Fibroblast of lung (primary cell): Measurements from ENCODE around the gene GLB1L3. TPM values are rescaled to one million over a fixed set of nuclear protein-coding genes. Genes with fewer than 3 reads are reported as not detected.

Experiments
- DNase-seq, 2 donors: peaks; one replicate each; pipeline versions ENCODE4 v3.0.0 to v3.0.0-alpha.2; 2010; ENCODE audit warnings: low read depth in 2 of 2
- H2AFZ ChIP-seq: 2 replicates; pipeline ENCODE4 v1.5.1; 2012; ENCODE audit warnings: low read length, control low read depth, inconsistent platforms
- H3K27ac ChIP-seq: 2 replicates; pipeline ENCODE4 v1.5.1; 2011; ENCODE audit warnings: low read length, control low read depth; ENCODE audit not compliant: insufficient read depth
- H3K27me3 ChIP-seq: 2 replicates; pipeline ENCODE4 v1.5.1; 2011; ENCODE audit warnings: mild to moderate bottlenecking, low read length; ENCODE audit not compliant: control insufficient read depth, insufficient read depth
- H3K36me3 ChIP-seq: 2 replicates; pipeline ENCODE4 v1.5.1; 2011; ENCODE audit warnings: low read length; ENCODE audit not compliant: control insufficient read depth, insufficient read depth
- H3K4me1 ChIP-seq: 2 replicates; pipeline ENCODE4 v1.5.1; 2011; ENCODE audit warnings: low read length; ENCODE audit not compliant: control insufficient read depth, insufficient read depth; ENCODE audit errors: extremely low read depth
- H3K4me2 ChIP-seq: 2 replicates; pipeline ENCODE4 v1.5.1; 2011; ENCODE audit warnings: low read length, control low read depth; ENCODE audit not compliant: insufficient read depth; ENCODE audit errors: extremely low read depth
- H3K4me3 ChIP-seq, 4 experiments: fragments of 200-600 bp in 1 of 4; sonication (generic) in 1 of 4; replicated peaks in 1 of 4; 2 replicates each; pipeline ENCODE4 v1.5.1; 2011 to 2016; ENCODE audit warnings: low read length in 4 of 4, low read depth in 3 of 4, mild to moderate bottlenecking in 3 of 4, control low read depth in 2 of 4, inconsistent platforms in 1 of 4, mixed read lengths in 1 of 4; ENCODE audit not compliant: insufficient read depth in 1 of 4; ENCODE audit errors: control extremely low read depth in 1 of 4
- H3K79me2 ChIP-seq: 2 replicates; pipeline ENCODE4 v1.5.1; 2012; ENCODE audit warnings: mild to moderate bottlenecking, low read length, inconsistent platforms; ENCODE audit not compliant: control insufficient read depth, insufficient read depth
- H3K9ac ChIP-seq: 2 replicates; pipeline ENCODE4 v1.5.1; 2011; ENCODE audit warnings: mild to moderate bottlenecking, low read length, control low read depth; ENCODE audit not compliant: insufficient read depth
- H3K9me3 ChIP-seq: 2 replicates; pipeline ENCODE4 v1.5.1; 2012; ENCODE audit warnings: low read depth, low read length; ENCODE audit not compliant: control insufficient read depth, insufficient read depth
- H4K20me1 ChIP-seq: 2 replicates; pipeline ENCODE4 v1.5.1; 2011; ENCODE audit warnings: low read length; ENCODE audit not compliant: control insufficient read depth, insufficient read depth; ENCODE audit errors: extremely low read depth
- CTCF ChIP-seq, 2 donors: IDR thresholded peaks in 1 of 2; conservative IDR thresholded peaks in 1 of 2; 1 replicate in 1 of 2; 2 replicates in 1 of 2; pipeline ENCODE4 v1.5.1; 2011 to 2012; ENCODE audit warnings: low read length in 2 of 2, control low read depth in 1 of 2, inconsistent platforms in 1 of 2, low read depth in 1 of 2, mild to moderate bottlenecking in 1 of 2
- EZH2 ChIP-seq: IDR thresholded peaks from 2 replicates; pipeline ENCODE4 v1.5.1; 2012; ENCODE audit warnings: low read length, control low read depth, mild to moderate bottlenecking; ENCODE audit errors: missing control alignments
- polyA plus RNA-seq, 2 donors: library from polyadenylated mRNA; depleted of rRNA in 1 of 2; stranded (reverse) in 1 of 2; unstranded in 1 of 2; fragments of >200 nt; gene quantifications; 2 replicates each; pipeline ENCODE4 v1.2.1, GENCODE V29; 2011 to 2012; ENCODE audit warnings: missing spikeins in 1 of 2
- total RNA-seq: library from RNA; depleted of rRNA; stranded (reverse); fragments of >200 nt; gene quantifications from 2 replicates; pipeline ENCODE4 v1.2.1, GENCODE V29; 2014

GLB1L3 gene
- total and polyA plus RNA-seq, 2 donors (not counting 1 experiment from before 2014, with no cell fraction given) = not detected

GRCh38 chr11:134258577-134258976 is 17.6 kb upstream of the GLB1L3 start:
- TF ChIP-seq CTCF (conservative IDR thresholded peaks at IDR 0.05 in 1 of 2, IDR thresholded peaks at IDR 0.05 in 1 of 2; ENCODE audit: low read depth in 1 of 2, low read length in 2 of 2) (no peak), EZH2 (no peak)
- no peak for DNase-seq
- no peak overlapping the region for H3K4me3 ChIP-seq
- no peaks in the 10 kb centered on the region for H4K20me1 ChIP-seq
- H3K36me3 ChIP-seq = peaks cover 4% of the 10 kb centered on the region
- H3K4me1 ChIP-seq = no peaks in the 10 kb centered on the region
- H3K79me2 ChIP-seq = peaks cover 5% of the 10 kb centered on the region
- H2AFZ ChIP-seq = no peak overlapping the region
- H3K9ac ChIP-seq = no peak overlapping the region
- H3K4me2 ChIP-seq = no peak overlapping the region
- H3K27ac ChIP-seq = no peak overlapping the region
- no peaks in the 10 kb centered on the region for H3K27me3 ChIP-seq
- no peaks in the 10 kb centered on the region for H3K9me3 ChIP-seq

- H3K27ac ChIP-seq = no peak overlapping the region
- no peak overlapping the region for H3K4me3 ChIP-seq
- H2AFZ ChIP-seq = no peak overlapping the region
- H3K79me2 ChIP-seq = no peaks in the 10 kb centered on the region
- H4K20me1 ChIP-seq = no peaks in the 10 kb centered on the region
- no peaks in the 10 kb centered on the region for H3K4me1 ChIP-seq
- H3K36me3 ChIP-seq = peaks cover 4% of the 10 kb centered on the region
- TF ChIP-seq EZH2 (no peak), CTCF (conservative IDR thresholded peaks at IDR 0.05 in 1 of 2, IDR thresholded peaks at IDR 0.05 in 1 of 2; ENCODE audit: low read depth in 1 of 2, low read length in 2 of 2) (no peak)
- H3K27me3 ChIP-seq = no peaks in the 10 kb centered on the region
- no peak for DNase-seq
- H3K9me3 ChIP-seq = no peaks in the 10 kb centered on the region
- H3K4me2 ChIP-seq = no peak overlapping the region
- no peak overlapping the region for H3K9ac ChIP-seq
Measured at GRCh38 chr11:134260503-134260902, 15.7 kb upstream of the GLB1L3 start.

GRCh38 chr11:134260983-134261382 is 15.2 kb upstream of the GLB1L3 start:
- Histone ChIP-seq H3K27ac (no peak overlapping the region), H3K4me3 (no peak overlapping the region), H3K9me3 (no peaks in the 10 kb centered on the region), H2AFZ (no peak overlapping the region), H3K9ac (no peak overlapping the region), H3K4me1 (no peaks in the 10 kb centered on the region), H4K20me1 (no peaks in the 10 kb centered on the region), H3K4me2 (no peak overlapping the region), H3K36me3 (peaks cover 4% of the 10 kb centered on the region), H3K79me2 (no peaks in the 10 kb centered on the region), H3K27me3 (no peaks in the 10 kb centered on the region)
- TF ChIP-seq EZH2 (no peak), CTCF (conservative IDR thresholded peaks at IDR 0.05 in 1 of 2, IDR thresholded peaks at IDR 0.05 in 1 of 2; ENCODE audit: low read depth in 1 of 2, low read length in 2 of 2) (no peak)
- no peak for DNase-seq
